Glutamatergic neuron (in vitro differentiated cells): ENCODE results near the gene LRWD1. TPM values are rescaled to one million over a fixed set of nuclear protein-coding genes. Genes with fewer than 3 reads are reported as not detected.
A peak's percentile ranks its signal among the peaks of the same experiment; 100 is the strongest.

Experiments
- DNase-seq: peaks from one replicate; pipeline ENCODE4 v3.0.0; 2022
- H3K27ac Mint-ChIP-seq: one replicate; pipeline ENCODE4 v1.8.0; 2020; ENCODE audit warnings: mild to moderate bottlenecking, mixed read lengths, inconsistent platforms; ENCODE audit not compliant: unreplicated experiment
- H3K27me3 Mint-ChIP-seq: one replicate; pipeline ENCODE4 v1.8.0; 2020; ENCODE audit warnings: mild to moderate bottlenecking, moderate library complexity, mixed read lengths, inconsistent platforms; ENCODE audit not compliant: unreplicated experiment
- H3K36me3 Mint-ChIP-seq: one replicate; pipeline ENCODE4 v1.8.0; 2020; ENCODE audit warnings: mild to moderate bottlenecking, mixed read lengths, inconsistent platforms; ENCODE audit not compliant: unreplicated experiment
- H3K4me1 Mint-ChIP-seq: one replicate; pipeline ENCODE4 v1.8.0; 2020; ENCODE audit warnings: mild to moderate bottlenecking, low read depth, mixed read lengths, inconsistent platforms; ENCODE audit not compliant: unreplicated experiment
- H3K4me3 Mint-ChIP-seq: one replicate; pipeline ENCODE4 v1.8.0; 2020; ENCODE audit warnings: mild to moderate bottlenecking, mixed read lengths, inconsistent platforms; ENCODE audit not compliant: unreplicated experiment
- H3K9me3 Mint-ChIP-seq: one replicate; pipeline ENCODE4 v1.8.0; 2020; ENCODE audit warnings: mild to moderate bottlenecking, moderate library complexity, mixed read lengths, inconsistent platforms; ENCODE audit not compliant: unreplicated experiment
- CTCF ChIP-seq: fragments of 200-600 bp; sonication (generic); IDR thresholded peaks from one replicate; pipeline ENCODE4 v1.5.0; 2021; ENCODE audit not compliant: partially characterized antibody, unreplicated experiment
- total RNA-seq: library from RNA; stranded (reverse); fragmentation: NEBNext Ultra II Directional; extraction: Animal tissue kit (Norgen Biotek cat#: 25700); gene quantifications from one replicate; pipeline ENCODE4 v1.2.1, GENCODE V29; 2021; ENCODE audit not compliant: unreplicated experiment

LRWD1 gene
- total RNA-seq, 1 donor from 2014 or later = 37.0 TPM

- H3K27ac Mint-ChIP-seq = no peak overlapping the region
- no peaks in the 10 kb centered on the region for H3K27me3 Mint-ChIP-seq
- H3K4me1 Mint-ChIP-seq = peaks cover 3% of the 10 kb centered on the region
- no peak overlapping the region for H3K4me3 Mint-ChIP-seq
- no peaks in the 10 kb centered on the region for H3K36me3 Mint-ChIP-seq
- H3K9me3 Mint-ChIP-seq = no peaks in the 10 kb centered on the region
- TF ChIP-seq CTCF = no peak
- no peak for DNase-seq
Measured at GRCh38 chr7:102457352-102457924, 7.3 kb upstream of the LRWD1 start.

DNA sequence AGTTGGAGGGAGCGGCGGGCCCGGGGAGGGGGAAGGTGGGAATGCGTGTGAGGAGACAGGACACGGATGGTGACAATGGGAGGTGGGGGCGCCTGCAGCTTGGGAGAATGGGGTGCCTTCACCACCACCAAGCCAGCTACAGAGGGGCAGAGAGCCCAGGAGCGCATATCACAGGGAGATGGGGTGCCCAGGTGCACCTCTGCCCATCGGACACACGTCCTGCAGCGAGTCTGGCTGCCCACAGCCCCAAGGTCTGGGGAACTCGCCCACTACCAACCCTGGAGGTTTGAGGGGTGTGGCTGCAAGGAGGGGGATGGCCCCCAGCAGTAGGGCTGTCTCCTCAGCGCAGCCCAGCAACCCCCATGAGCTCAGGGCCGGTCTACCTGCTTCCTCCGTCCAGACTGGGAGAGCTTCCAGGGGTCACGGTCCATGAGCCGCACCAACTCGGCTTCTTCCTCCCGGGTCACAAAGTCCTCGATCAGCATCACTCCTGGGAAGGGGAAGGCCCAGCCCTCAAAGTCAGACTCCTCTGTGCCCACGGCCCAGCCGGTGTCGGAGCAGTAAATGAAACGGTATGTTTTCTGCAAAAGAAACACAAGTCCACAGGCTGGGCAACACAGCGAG lies 5.5 kb upstream of the LRWD1 start:
- no peak overlapping the region for H3K27ac Mint-ChIP-seq

GRCh38 chr7:102460467-102460866 lies 4.3 kb upstream of the LRWD1 start:
- no peak for DNase-seq
- TF ChIP-seq CTCF = no peak
- Mint-ChIP-seq H3K4me1 (peaks cover 8% of the 10 kb centered on the region), H3K9me3 (peaks cover 4% of the 10 kb centered on the region), H3K27ac (no peak overlapping the region), H3K4me3 (no peak overlapping the region), H3K36me3 (no peaks in the 10 kb centered on the region), H3K27me3 (peaks cover 5% of the 10 kb centered on the region)

More for the DNA sequence above, 5.5 kb upstream of the LRWD1 start:
- DNase-seq = no peak
- peaks cover 8% of the 10 kb centered on the region for H3K4me1 Mint-ChIP-seq
- no peaks in the 10 kb centered on the region for H3K36me3 Mint-ChIP-seq
- TF ChIP-seq CTCF = no peak
- no peak overlapping the region for H3K4me3 Mint-ChIP-seq
- H3K27me3 Mint-ChIP-seq = peaks cover 4% of the 10 kb centered on the region
- peaks cover 4% of the 10 kb centered on the region for H3K9me3 Mint-ChIP-seq

DNA sequence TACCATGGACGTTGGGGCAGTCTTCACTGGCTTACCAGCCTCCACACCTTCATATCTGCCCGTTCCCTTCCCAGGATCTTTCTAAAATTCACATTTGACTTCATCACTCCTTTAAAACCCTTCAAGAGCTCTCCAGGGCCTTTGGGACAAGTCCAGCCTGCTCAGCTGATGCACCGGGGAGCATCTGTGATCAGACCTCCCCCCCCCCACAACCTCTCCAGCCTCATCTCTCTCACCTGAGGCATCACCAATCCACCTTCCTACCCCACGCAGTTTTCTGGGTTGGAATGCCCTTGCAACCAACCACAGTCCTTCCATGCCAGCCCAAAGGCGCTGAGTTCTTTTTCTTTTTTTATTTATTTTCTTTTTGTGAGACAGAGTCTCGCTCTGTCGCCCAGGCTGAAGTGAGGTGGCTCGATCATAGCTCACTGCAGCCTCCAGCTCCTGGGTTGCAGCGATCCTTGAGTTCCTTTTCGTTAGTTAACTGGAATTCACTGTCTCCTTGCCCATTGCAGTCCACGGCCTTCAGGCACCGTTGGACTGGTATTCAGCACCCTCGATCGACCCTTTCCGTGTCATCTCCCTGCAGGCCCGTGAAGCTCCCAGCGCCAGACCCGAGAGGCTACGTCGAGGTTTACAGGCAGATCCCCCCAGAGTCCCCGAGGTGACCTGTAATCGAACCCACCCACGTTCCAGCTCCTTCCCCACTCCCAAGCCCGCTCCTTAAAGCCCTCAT lies 775 bp upstream of the LRWD1 start:
- DNase-seq = no peak
- no peaks in the 10 kb centered on the region for H3K36me3 Mint-ChIP-seq
- H3K4me3 Mint-ChIP-seq = peak overlapping the region; percentile 96
- peak overlapping the region; percentile 89 for H3K27ac Mint-ChIP-seq
- TF ChIP-seq CTCF = no peak
- peaks cover 7% of the 10 kb centered on the region for H3K9me3 Mint-ChIP-seq
- H3K4me1 Mint-ChIP-seq = peaks cover 8% of the 10 kb centered on the region
- peaks cover 9% of the 10 kb centered on the region for H3K27me3 Mint-ChIP-seq

- Mint-ChIP-seq H3K9me3 (peaks cover 7% of the 10 kb centered on the region), H3K4me3 (peak overlapping the region; percentile 79), H3K27me3 (peaks cover 9% of the 10 kb centered on the region), H3K27ac (no peak overlapping the region), H3K36me3 (no peaks in the 10 kb centered on the region), H3K4me1 (peaks cover 11% of the 10 kb centered on the region)
- TF ChIP-seq CTCF = no peak
- DNase-seq = no peak
Measured at GRCh38 chr7:102466097-102466496, 1.3 kb downstream of the LRWD1 start.
